Measurements from ENCODE around the gene PRKAA1.
"Not testable (repeated sequence)": the region's sequence is repeated elsewhere in the genome, so short reads cannot be mapped to it uniquely, and the experiment has no call there.

The PRKAA1 gene

DNA sequence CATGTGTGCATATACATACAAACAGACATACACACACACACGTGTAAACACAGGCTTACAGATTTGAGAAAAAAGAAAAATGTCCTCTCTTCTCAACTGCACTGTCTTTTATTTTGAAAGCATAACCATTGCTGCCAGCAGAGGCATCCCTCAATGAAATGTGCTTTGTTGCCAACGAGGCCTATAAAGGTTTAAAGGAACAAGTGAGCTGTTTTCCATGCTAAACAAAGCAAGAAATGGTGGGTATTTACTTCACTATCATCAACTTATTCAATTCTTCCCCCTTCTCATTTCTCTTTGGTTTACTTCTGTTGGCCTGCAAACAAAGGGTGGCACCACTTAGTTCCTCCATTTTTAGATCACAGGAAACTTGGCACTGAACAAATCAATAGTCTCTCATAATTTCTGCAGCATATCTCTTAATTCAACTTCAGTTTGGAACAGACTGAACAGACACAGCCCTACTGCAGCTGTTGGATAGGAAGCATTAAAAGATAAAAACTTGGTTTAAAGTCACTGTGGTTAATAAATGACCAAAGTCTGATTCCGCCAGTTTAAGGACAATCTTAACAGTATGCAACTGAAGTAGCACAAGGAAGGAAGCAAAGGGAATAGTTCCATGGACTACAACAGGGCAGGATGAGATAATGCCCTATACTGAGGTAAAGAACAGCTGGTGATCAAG lies 64.2 kb downstream of the PRKAA1 start:
- Histone ChIP-seq H3K27me3 (no peaks in the 10 kb centered on the region), H3K4me3 (no peak overlapping the region), H3K36me3 (peaks cover 48% of the 10 kb centered on the region), H3K9me3 (peaks cover 3% of the 10 kb centered on the region; the same call in 1 of the 2 replicates), H3K27ac (no peak overlapping the region), H3K9ac (no peak overlapping the region), H3K4me2 (no peak overlapping the region), H3K4me1 (peaks cover 4% of the 10 kb centered on the region; the same call in 1 of the 2 replicates), H4K20me1 (peaks cover 14% of the 10 kb centered on the region)
- no peak for TF ChIP-seq Cebpa-rat (IDR thresholded peaks at IDR 0.05)

DNA sequence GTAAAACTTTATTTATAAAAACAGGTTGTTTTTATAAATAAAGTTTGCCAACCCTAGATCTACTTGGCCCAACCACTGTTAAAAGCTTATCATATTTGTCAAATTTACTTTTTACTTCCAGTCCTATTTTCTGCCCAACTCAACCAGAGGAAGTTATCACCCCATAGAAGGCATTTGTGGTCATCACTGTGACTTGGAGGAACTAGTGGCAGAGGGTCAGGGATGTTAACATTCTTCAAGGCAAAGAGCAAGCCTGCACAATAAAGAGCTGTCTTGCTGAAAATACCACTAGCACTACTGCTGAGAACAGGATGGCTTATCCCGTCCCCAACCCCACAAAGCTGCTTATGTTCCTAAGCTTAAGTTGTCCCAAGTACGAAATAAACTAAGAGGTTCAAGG lies 64.7 kb downstream of the PRKAA1 start:
- H3K9me3 ChIP-seq, result peaks cover 3% of the 10 kb centered on the region; the same call in 1 of the 2 replicates
- no peak overlapping the region for H3K4me2 ChIP-seq
- H3K4me1 ChIP-seq, result peaks cover 4% of the 10 kb centered on the region; the same call in 1 of the 2 replicates
- no peak overlapping the region for H3K9ac ChIP-seq
- peaks cover 14% of the 10 kb centered on the region for H4K20me1 ChIP-seq
- H3K27me3 ChIP-seq, result no peaks in the 10 kb centered on the region
- H3K4me3 ChIP-seq, result no peak overlapping the region
- no peak for TF ChIP-seq Cebpa-rat (IDR thresholded peaks at IDR 0.05)
- peaks cover 48% of the 10 kb centered on the region for H3K36me3 ChIP-seq
- H3K27ac ChIP-seq, result no peak overlapping the region

DNA sequence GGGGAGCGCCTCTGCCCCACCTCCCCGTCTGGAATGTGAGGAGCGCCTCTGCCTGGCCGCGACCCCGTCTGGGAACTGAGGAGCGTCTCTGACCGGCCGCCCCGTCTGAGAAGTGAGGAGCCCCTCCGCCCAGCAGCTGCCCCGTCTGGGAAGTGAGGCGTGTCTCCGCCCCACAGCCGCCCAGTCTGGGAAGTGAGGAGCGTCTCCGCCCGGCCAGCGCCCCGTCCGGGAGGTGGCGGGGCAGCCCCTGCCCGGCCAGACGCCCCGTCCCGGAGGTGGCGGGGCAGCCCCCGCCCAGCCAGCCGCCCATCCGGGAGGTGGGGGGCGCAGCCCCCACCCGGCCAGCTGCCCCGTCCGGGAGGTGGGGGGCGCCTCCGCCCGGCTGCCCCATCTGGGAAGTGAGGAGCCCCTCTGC lies 75.7 kb downstream of the PRKAA1 start:
- not testable (repeated sequence) for H4K20me1 ChIP-seq, H3K27ac ChIP-seq, H3K27me3 ChIP-seq, H3K4me1 ChIP-seq, H3K9ac ChIP-seq, H3K4me3 ChIP-seq, H3K4me2 ChIP-seq
- H3K9me3 ChIP-seq, result peaks cover 52% of the 10 kb centered on the region
- H3K36me3 ChIP-seq, result peaks cover 73% of the 10 kb centered on the region

DNA sequence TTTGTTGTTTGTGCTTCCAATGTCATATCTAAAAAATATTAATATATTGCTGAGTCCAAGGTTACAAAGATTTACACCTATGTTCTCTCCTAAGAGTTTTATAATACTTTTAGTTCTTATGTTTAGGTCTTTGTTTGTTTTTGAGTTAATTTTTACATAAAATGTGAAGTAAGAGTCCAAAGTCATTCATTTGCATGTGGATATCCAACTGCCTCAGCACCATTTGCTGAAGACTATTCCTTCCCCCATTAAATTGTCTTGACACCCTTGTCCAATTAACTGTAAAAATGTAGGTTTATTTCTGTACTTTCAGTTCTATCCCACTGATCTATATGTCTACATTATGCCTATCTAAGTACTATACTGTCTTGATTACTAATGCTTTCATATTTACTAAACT lies 78.1 kb downstream of the PRKAA1 start:
- no peak overlapping the region for H3K27ac ChIP-seq
- H3K36me3 ChIP-seq, result peaks cover 77% of the 10 kb centered on the region
- H3K4me3 ChIP-seq, result no peak overlapping the region
- peaks cover 52% of the 10 kb centered on the region for H3K9me3 ChIP-seq
- H3K27me3 ChIP-seq, result no peaks in the 10 kb centered on the region
- no peak for TF ChIP-seq Cebpa-rat (IDR thresholded peaks at IDR 0.05)
- no peaks in the 10 kb centered on the region for H4K20me1 ChIP-seq
- no peak overlapping the region for H3K4me2 ChIP-seq
- no peaks in the 10 kb centered on the region for H3K4me1 ChIP-seq
- H3K9ac ChIP-seq, result no peak overlapping the region

DNA sequence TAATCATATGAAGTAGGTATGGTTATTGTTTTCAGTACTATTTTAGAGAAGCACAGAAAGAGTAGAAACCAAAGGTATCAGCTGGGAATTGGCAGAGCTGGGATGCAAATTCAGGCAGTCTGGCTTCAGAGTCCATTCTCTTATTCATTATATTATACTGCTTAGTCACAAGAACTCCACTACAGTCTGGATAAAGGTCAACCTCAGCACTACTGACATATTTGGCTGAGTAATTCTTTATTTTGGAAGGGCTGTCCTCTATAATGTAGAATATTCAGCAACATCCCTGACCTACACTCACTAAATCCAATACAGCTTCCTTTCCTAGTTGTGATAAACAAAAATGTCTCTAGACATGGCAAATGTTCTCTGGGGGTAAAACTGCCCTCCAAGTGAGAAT lies 80.9 kb downstream of the PRKAA1 start:
- Histone ChIP-seq H3K9me3 (peaks cover 31% of the 10 kb centered on the region), H3K27ac (no peak overlapping the region), H3K36me3 (peaks cover 59% of the 10 kb centered on the region), H3K9ac (no peak overlapping the region), H3K4me3 (no peak overlapping the region), H3K4me1 (no peaks in the 10 kb centered on the region), H4K20me1 (no peaks in the 10 kb centered on the region), H3K27me3 (no peaks in the 10 kb centered on the region), H3K4me2 (no peak overlapping the region)
- no peak for TF ChIP-seq Cebpa-rat (IDR thresholded peaks at IDR 0.05)

DNA sequence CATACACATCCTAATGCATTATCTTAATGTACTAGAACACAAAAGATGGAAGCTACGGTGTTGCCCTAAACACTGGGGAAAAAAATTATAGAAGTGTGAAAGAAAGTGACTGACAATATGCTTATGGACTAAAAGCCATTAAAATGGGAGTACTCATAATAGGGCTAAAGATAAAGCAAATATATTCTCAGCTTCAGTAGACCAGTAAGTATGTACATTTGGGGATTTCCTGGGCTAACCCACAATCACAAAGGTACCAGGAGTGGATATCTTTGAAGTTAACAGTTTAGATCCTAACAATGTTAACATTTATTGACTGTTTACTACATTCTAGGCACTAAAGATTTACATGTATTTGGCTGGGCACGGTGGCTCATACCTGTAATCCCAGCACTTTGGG lies 81.6 kb downstream of the PRKAA1 start:
- Histone ChIP-seq H3K36me3 (peaks cover 53% of the 10 kb centered on the region), H3K4me3 (no peak overlapping the region), H4K20me1 (no peaks in the 10 kb centered on the region), H3K9ac (no peak overlapping the region), H3K4me1 (no peaks in the 10 kb centered on the region), H3K4me2 (no peak overlapping the region), H3K27ac (no peak overlapping the region), H3K27me3 (no peaks in the 10 kb centered on the region), H3K9me3 (peaks cover 27% of the 10 kb centered on the region)
- no peak for TF ChIP-seq Cebpa-rat (IDR thresholded peaks at IDR 0.05)

DNA sequence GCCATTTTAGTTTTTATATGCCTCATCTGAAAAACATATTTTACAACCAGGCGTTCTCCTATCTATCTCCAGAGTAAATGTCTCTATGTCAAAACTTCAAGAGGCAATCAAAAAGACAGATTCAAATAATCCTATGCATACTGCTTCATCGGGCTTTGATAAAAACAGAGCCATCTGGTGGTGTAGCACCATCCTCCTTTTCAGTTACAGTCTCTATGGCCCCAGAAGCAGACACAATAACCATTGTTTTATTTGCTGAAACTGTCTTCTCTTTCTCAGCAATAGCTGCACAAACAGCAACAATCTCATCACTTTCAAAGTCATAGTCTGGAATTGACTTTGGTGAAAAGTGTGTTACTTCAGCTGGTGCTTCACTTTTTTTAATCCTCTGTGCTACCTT lies 82.2 kb downstream of the PRKAA1 start:
- Histone ChIP-seq H3K9ac (no peak overlapping the region), H3K4me2 (no peak overlapping the region)
- no peak for TF ChIP-seq Cebpa-rat (IDR thresholded peaks at IDR 0.05)

DNA sequence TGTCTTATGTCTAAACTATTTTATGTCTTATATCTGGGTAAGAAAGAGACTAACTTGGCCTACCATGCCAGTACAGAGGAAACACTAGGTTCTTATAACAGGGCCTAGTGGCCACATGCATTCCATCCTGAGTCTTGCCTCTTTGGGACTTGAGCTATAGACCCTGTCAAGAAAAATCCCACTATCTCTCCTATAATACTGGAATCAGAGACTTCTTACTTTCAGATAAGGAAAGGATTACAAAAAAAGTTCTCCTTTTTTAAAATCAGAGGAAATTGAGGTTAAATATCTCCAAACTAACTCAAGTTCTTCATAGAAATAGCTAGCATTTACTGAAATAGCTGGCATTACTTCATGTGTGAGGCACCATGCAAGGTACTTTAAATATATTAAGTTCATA lies 84.2 kb downstream of the PRKAA1 start:
- Histone ChIP-seq H3K9ac (no peak overlapping the region), H3K4me1 (no peaks in the 10 kb centered on the region), H3K27ac (no peak overlapping the region), H3K4me2 (no peak overlapping the region), H3K9me3 (peaks cover 20% of the 10 kb centered on the region; the same call in 1 of the 2 replicates), H3K27me3 (no peaks in the 10 kb centered on the region), H4K20me1 (no peaks in the 10 kb centered on the region), H3K4me3 (no peak overlapping the region), H3K36me3 (peaks cover 38% of the 10 kb centered on the region)
- no peak for TF ChIP-seq Cebpa-rat (IDR thresholded peaks at IDR 0.05)

More for the DNA sequence above, 82.2 kb downstream of the PRKAA1 start:
- Histone ChIP-seq H4K20me1 (no peaks in the 10 kb centered on the region), H3K4me1 (no peaks in the 10 kb centered on the region), H3K27me3 (no peaks in the 10 kb centered on the region), H3K36me3 (peaks cover 47% of the 10 kb centered on the region), H3K9me3 (peaks cover 26% of the 10 kb centered on the region), H3K27ac (no peak overlapping the region), H3K4me3 (no peak overlapping the region)

DNA sequence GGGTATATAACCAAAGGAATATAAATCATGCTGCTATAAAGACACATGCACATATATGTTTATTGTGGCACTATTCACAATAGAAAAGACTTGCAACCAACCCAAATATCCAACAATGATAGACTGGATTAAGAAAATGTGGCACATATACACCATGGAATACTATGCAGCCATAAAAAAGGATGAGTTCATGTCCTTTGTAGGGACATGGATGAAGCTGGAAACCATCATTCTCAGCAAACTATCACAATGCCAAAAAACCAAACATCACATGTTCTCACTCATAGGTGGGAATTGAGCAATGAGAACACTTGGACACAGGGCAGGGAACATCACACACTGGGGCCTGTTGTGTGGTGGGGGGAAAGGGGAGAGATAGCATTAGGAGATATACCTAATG lies 87.6 kb downstream of the PRKAA1 start:
- H3K4me3 ChIP-seq, H3K9ac ChIP-seq, H4K20me1 ChIP-seq, H3K4me1 ChIP-seq, H3K27ac ChIP-seq, H3K27me3 ChIP-seq, H3K4me2 ChIP-seq: not testable (repeated sequence)
- Histone ChIP-seq H3K36me3 (peaks cover 15% of the 10 kb centered on the region), H3K9me3 (peaks cover 20% of the 10 kb centered on the region)
